Activated naive CD4-positive, alpha-beta T cell treated with anti-CD3 and anti-CD28 coated beads, Interleukin-2, amount 50 U/mL, for 72 hours (primary cell): Measurements from ENCODE around the gene MXD3. TPM values are rescaled to one million over a fixed set of nuclear protein-coding genes. Genes with fewer than 3 reads are reported as not detected.

ENCODE experiments used
- ATAC-seq, 2 donors: fragments of 150-1000 bp; cut with Tn5 transposase; 2 replicates each; pipeline ENCODE4 v1.10.0; 2021; ENCODE audit warnings: mild to moderate bottlenecking in 2 of 2, moderate library complexity in 2 of 2
- DNase-seq, 2 donors: peaks; one replicate each; pipeline ENCODE4 v3.0.0; 2021 to 2022; ENCODE audit warnings: low spot score in 2 of 2
- H3K27ac Mint-ChIP-seq, 2 donors: one replicate each; pipeline ENCODE4 v1.8.0; 2022; ENCODE audit warnings: mild to moderate bottlenecking in 2 of 2, mixed read lengths in 2 of 2
- H3K36me3 Mint-ChIP-seq, 2 donors: one replicate each; pipeline ENCODE4 v1.8.0; 2022; ENCODE audit warnings: mixed read lengths in 2 of 2
- H3K9me3 Mint-ChIP-seq, 2 donors: one replicate each; pipeline ENCODE4 v1.8.0; 2022; ENCODE audit warnings: mixed read lengths in 2 of 2
- total RNA-seq, 2 donors: library from RNA; stranded (reverse); gene quantifications; one replicate each; pipeline ENCODE4 v1.2.3, GENCODE V29; 2022

Gene MXD3
- total RNA-seq, 2 donors from 2014 or later, result 31.4 to 73.9 TPM

- ATAC-seq (peak; percentile 84 to 85), DNase-seq (peak; percentile 90 to 92)
- Mint-ChIP-seq H3K27ac (peak within 1 kb of the TSS; percentile 92 to 98), H3K36me3 (peaks cover 19 to 33% of the 10 kb centered on the region in 2 donors), H3K9me3 (no peaks in the 10 kb centered on the region)
Observed at GRCh38 chr5:177303121-177303924, 8.4 kb downstream of the MXD3 start, which contains the start of the genes PRELID1 and RAB24. TSS of gene PRELID1 (plus strand) at chr5:177303799. CDS start at chr5:177303986, 187 bp downstream. TSS of gene RAB24 (minus strand) at chr5:177303719. CDS start at chr5:177303288, 431 bp downstream.

GRCh38 chr5:177302354-177303110, 9.2 kb downstream of the MXD3 start:
- ATAC-seq (no peak), DNase-seq (no peak)
- Mint-ChIP-seq H3K27ac (peak overlapping the region; percentile 84 to 92), H3K9me3 (no peaks in the 10 kb centered on the region), H3K36me3 (peaks cover 19 to 33% of the 10 kb centered on the region in 2 donors)

GRCh38 chr5:177301503-177302165, 10.1 kb downstream of the MXD3 start:
- peak overlapping the region in 1 of 2 donors; percentile 50 for H3K27ac Mint-ChIP-seq
- peaks cover 19 to 33% of the 10 kb centered on the region in 2 donors for H3K36me3 Mint-ChIP-seq
- H3K9me3 Mint-ChIP-seq, result no peaks in the 10 kb centered on the region
- ATAC-seq, result no peak
- DNase-seq, result no peak

- no peak for ATAC-seq
- Mint-ChIP-seq H3K27ac (peak overlapping the region in 1 of 2 donors; percentile 79), H3K36me3 (peaks cover 19 to 33% of the 10 kb centered on the region in 2 donors), H3K9me3 (no peaks in the 10 kb centered on the region)
- DNase-seq, result no peak
Observed at GRCh38 chr5:177300951-177301350, 10.7 kb downstream of the MXD3 start.

- Mint-ChIP-seq H3K9me3 (no peaks in the 10 kb centered on the region), H3K36me3 (peaks cover 19 to 33% of the 10 kb centered on the region in 2 donors), H3K27ac (peak overlapping the region; percentile 79)
- ATAC-seq (peak in 1 of 2 donors; percentile 47), DNase-seq (no peak)
Observed at GRCh38 chr5:177300236-177300880, 11.3 kb downstream of the MXD3 start.

DNA sequence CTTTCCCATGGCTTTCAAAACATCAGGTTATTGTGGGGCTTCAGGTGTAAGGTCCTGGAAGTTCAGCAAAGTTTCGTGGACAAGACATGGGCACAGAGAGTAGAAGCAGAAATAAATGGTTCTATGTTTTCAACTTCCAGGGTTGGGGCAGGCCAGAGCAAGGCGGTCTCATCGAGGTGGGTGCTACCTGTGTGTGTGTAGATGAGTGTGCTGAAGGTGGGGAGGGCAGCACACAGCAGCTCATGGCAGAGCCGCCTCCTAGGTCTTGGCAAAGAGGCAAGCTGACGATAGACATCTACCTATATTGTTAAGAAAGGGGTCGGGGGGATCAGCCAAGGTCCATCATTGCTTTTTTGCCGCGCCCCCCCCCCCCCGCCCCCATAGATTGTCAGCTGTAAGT, 12.0 kb downstream of the MXD3 start:
- H3K36me3 Mint-ChIP-seq, result peaks cover 19 to 32% of the 10 kb centered on the region in 2 donors
- H3K27ac Mint-ChIP-seq, result peak overlapping the region in 1 of 2 donors; percentile 79
- H3K9me3 Mint-ChIP-seq, result no peaks in the 10 kb centered on the region
- DNase-seq (no peak), ATAC-seq (no peak)

DNA sequence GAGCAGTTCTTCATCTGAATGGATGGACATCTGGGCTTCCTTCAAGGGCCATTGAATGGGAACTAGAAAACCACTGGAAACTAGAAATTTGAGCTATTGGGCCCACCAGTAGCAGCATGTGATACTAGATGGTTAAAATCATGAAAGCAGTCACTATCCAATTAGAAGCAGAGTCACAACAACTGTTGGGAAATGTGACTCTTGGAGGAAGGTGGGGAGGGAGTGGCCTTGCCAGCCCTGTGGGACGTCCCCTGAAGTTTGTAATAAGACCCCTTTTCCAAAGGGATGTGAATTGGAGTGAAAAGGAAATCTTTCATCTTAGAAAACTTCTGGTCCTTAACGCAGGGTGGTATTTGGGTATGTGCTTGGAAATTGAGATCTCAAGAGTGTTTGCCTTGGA, 13.8 kb downstream of the MXD3 start:
- no peaks in the 10 kb centered on the region for H3K9me3 Mint-ChIP-seq
- no peak for ATAC-seq
- H3K27ac Mint-ChIP-seq, result peak overlapping the region in 1 of 2 donors; percentile 62
- no peak for DNase-seq
- peaks cover 10 to 23% of the 10 kb centered on the region in 2 donors for H3K36me3 Mint-ChIP-seq

DNA sequence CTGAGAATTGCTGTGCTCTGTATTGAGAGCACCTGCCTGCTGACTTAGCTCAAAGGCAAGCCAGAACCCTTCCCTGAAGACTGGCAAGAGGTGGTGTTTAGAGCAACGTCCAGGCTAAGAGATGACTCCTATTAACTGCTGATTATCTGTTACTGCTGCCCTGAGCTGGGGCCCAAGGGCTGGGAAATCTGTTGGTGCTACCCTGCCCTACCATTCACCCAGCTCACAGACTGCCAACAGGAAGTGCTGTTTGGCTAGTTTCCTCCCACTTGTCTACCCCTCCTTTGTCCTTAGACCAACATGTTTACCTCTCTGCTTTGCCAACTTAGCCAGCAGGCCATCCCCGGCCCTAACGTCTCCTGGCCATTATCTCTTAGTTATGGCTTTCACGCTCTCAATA, 15.1 kb downstream of the MXD3 start:
- peaks cover 8 to 23% of the 10 kb centered on the region in 2 donors for H3K36me3 Mint-ChIP-seq
- ATAC-seq, result no peak
- no peak for DNase-seq
- H3K9me3 Mint-ChIP-seq, result no peaks in the 10 kb centered on the region
- H3K27ac Mint-ChIP-seq, result peak overlapping the region; percentile 11 to 59

DNA sequence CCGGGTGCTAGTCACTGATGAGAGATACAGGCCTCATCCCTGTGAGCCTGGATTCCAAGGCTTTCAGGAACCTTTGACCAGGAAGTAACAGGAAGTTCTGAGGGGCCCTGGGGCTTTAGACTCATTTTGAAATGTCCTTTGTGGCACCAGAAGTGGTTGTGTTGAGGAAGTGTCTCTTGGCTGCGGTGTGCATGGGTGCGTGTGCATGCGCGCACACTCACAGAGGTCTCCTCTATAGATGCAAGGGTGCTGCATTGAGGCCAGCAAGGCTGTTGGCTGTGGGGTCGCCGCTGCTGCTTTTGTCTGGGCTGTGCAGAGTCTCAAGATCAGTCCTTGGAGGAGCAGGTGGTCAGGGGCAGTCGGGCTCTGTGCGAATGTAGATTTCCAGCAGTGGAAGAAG, 15.8 kb downstream of the MXD3 start:
- ATAC-seq (no peak), DNase-seq (no peak)
- peak overlapping the region; percentile 59 to 85 for H3K27ac Mint-ChIP-seq
- H3K9me3 Mint-ChIP-seq, result no peaks in the 10 kb centered on the region
- peaks cover 8 to 23% of the 10 kb centered on the region in 2 donors for H3K36me3 Mint-ChIP-seq

- peaks cover 8 to 23% of the 10 kb centered on the region in 2 donors for H3K36me3 Mint-ChIP-seq
- DNase-seq, result no peak
- peak overlapping the region in 1 of 2 donors; percentile 69 for H3K27ac Mint-ChIP-seq
- H3K9me3 Mint-ChIP-seq, result no peaks in the 10 kb centered on the region
- ATAC-seq, result no peak
Observed at GRCh38 chr5:177294632-177295031, 17.1 kb downstream of the MXD3 start.

- DNase-seq, result no peak
- H3K27ac Mint-ChIP-seq, result peak overlapping the region in 1 of 2 donors; percentile 69
- peaks cover 8 to 23% of the 10 kb centered on the region in 2 donors for H3K36me3 Mint-ChIP-seq
Observed at GRCh38 chr5:177293819-177294581, 17.7 kb downstream of the MXD3 start.

GRCh38 chr5:177291735-177292134, 20.0 kb downstream of the MXD3 start:
- peak overlapping the region in 1 of 2 donors; percentile 1 for H3K27ac Mint-ChIP-seq
- H3K9me3 Mint-ChIP-seq, result no peaks in the 10 kb centered on the region
- ATAC-seq (no peak), DNase-seq (no peak)
- peaks cover 8 to 20% of the 10 kb centered on the region in 2 donors for H3K36me3 Mint-ChIP-seq

More at GRCh38 chr5:177293819-177294581, 17.7 kb downstream of the MXD3 start:
- ATAC-seq, result no peak
- no peaks in the 10 kb centered on the region for H3K9me3 Mint-ChIP-seq

- no peak for DNase-seq
- Mint-ChIP-seq H3K9me3 (no peaks in the 10 kb centered on the region), H3K27ac (peak overlapping the region in 1 of 2 donors; percentile 44), H3K36me3 (peaks cover 8 to 13% of the 10 kb centered on the region in 2 donors)
- ATAC-seq, result no peak
Observed at GRCh38 chr5:177290816-177291596, 20.7 kb downstream of the MXD3 start.

DNA sequence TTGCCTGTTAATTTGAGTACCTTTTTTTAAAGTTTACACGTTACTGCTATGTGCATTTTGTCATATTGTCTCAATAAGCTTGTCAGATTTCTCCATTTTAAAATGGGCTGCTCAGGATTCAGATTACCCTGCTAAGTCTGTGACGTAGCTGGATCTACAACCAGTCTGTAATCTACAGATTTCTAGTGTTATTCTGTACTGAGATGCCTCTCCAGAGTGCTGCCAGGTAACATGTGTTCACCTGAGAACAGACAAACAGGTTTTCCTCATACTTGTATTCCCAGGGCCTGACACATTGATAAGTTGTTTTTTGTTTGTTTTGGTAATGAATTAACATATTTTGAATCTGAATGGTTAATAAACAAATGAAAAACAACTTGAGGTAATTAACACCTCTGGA, 23.5 kb downstream of the MXD3 start:
- ATAC-seq, result no peak
- H3K9me3 Mint-ChIP-seq, result no peaks in the 10 kb centered on the region
- H3K36me3 Mint-ChIP-seq, result peaks cover 5 to 13% of the 10 kb centered on the region in 2 donors
- no peak for DNase-seq
- no peak overlapping the region for H3K27ac Mint-ChIP-seq

GRCh38 chr5:177276886-177277285, 34.8 kb downstream of the MXD3 start:
- peak overlapping the region; percentile 72 to 87 for H3K27ac Mint-ChIP-seq
- peaks cover 4 to 6% of the 10 kb centered on the region in 2 donors for H3K36me3 Mint-ChIP-seq
- DNase-seq (no peak), ATAC-seq (no peak)
- no peaks in the 10 kb centered on the region for H3K9me3 Mint-ChIP-seq
